ENCODE results near the gene COLEC11. TPM values are rescaled to one million over a fixed set of nuclear protein-coding genes. Genes with fewer than 3 reads are reported as not detected.

Gene COLEC11
- total RNA-seq, 2 experiments from 2014 or later: 1.7 TPM; not detected in 1

DNA sequence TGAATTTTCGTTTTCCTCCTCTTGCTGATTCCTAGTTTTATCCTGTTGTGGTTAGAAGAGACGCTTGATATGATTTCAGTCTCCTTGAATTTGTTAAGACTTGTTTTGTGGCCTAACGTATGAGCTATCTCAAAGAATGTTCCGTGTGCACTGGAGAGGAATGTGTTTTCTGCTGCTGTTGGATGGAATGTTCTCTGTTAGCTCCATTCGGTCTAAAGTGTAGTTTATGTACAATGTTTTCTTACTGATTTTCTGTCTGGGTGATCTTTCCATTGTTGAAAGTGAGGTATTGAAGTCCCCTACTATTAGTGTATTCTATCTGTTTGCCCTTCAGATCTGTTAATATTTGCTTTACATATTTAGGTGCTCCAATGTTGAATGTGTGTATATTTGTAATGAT lies 25.9 kb downstream of the COLEC11 start:
- no TSS peak for BruUV-seq (replicated peaks)

DNA sequence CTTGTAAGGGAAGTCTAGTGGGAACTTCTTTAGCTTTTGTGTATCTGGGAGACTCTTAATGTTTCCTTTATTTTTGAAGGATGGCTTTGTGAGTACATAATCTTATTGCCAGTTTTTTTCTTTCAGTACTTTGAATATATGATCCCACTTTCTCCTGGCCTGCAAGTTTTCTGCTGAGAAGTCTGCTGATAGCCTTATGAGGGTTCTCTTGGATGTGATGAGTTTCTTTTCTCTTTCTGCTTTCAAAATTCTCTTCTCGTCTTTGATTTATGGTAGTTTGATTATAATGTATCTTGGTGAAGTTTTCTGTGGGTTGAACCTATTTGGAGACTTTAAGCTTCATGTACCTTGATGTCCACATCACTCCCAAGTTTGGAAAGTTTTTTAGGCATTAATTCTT lies 28.1 kb downstream of the COLEC11 start:
- H3K4me1 ChIP-seq (ENCODE audit: insufficient read depth, low read length, poor library complexity, severe bottlenecking): no peaks in the 10 kb centered on the region
- H3K9me2 ChIP-seq (ENCODE audit: insufficient read depth, low read length): no peaks in the 10 kb centered on the region
- H3K79me2 ChIP-seq (ENCODE audit: insufficient read depth, low read depth, low read length): no peaks in the 10 kb centered on the region
- H3K27ac ChIP-seq (ENCODE audit: low read depth, low read length, poor library complexity, severe bottlenecking): no peak overlapping the region
- H3K9me3 ChIP-seq (ENCODE audit: low read length): no peaks in the 10 kb centered on the region
- POLR2A ChIA-PET: interaction anchor here (0.6 to 1.0 kb wide), 4 partner anchors 13 to 496 kb away, joined by 3 to 4 read pairs (median 3); no protein-coding TSS in a partner anchor
- no peaks in the 10 kb centered on the region for H4K20me1 ChIP-seq (ENCODE audit: insufficient read depth, low read length)
- no peaks in the 10 kb centered on the region for H3K36me3 ChIP-seq (ENCODE audit: insufficient read depth, low read length)
- no TSS peak for BruUV-seq (replicated peaks)
- no peak for DNase-seq (ENCODE audit: low spot score)
- H3K4me3 ChIP-seq (ENCODE audit: low read depth, low read length, poor library complexity, severe bottlenecking): no peak overlapping the region
- CTCF ChIA-PET (ENCODE audit: unreplicated experiment): no interaction called here
- TF ChIP-seq, protein P1, sequence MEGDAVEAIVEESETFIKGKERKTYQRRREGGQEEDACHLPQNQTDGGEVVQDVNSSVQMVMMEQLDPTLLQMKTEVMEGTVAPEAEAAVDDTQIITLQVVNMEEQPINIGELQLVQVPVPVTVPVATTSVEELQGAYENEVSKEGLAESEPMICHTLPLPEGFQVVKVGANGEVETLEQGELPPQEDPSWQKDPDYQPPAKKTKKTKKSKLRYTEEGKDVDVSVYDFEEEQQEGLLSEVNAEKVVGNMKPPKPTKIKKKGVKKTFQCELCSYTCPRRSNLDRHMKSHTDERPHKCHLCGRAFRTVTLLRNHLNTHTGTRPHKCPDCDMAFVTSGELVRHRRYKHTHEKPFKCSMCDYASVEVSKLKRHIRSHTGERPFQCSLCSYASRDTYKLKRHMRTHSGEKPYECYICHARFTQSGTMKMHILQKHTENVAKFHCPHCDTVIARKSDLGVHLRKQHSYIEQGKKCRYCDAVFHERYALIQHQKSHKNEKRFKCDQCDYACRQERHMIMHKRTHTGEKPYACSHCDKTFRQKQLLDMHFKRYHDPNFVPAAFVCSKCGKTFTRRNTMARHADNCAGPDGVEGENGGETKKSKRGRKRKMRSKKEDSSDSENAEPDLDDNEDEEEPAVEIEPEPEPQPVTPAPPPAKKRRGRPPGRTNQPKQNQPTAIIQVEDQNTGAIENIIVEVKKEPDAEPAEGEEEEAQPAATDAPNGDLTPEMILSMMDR (conservative IDR thresholded peaks at IDR 0.05; ENCODE audit: low read length): no peak
- no peak for TF ChIP-seq EZH2phosphoT487 (IDR thresholded peaks at IDR 0.05; ENCODE audit: borderline replicate concordance, low read depth, low read length)
- H2AFZ ChIP-seq (ENCODE audit: low read length): no peak overlapping the region
- intact Hi-C loops (cut with micrococcal nuclease; ENCODE audit: unreplicated experiment): no loop called here
- H3K4me2 ChIP-seq (ENCODE audit: low read length): no peak overlapping the region

More for the DNA sequence above, 25.9 kb downstream of the COLEC11 start:
- Histone ChIP-seq H3K79me2 (ENCODE audit: insufficient read depth, low read depth, low read length) (no peaks in the 10 kb centered on the region), H2AFZ (ENCODE audit: low read length) (no peak overlapping the region), H3K9me2 (ENCODE audit: insufficient read depth, low read length) (no peaks in the 10 kb centered on the region), H3K27ac (ENCODE audit: low read depth, low read length, poor library complexity, severe bottlenecking) (no peak overlapping the region), H4K20me1 (ENCODE audit: insufficient read depth, low read length) (no peaks in the 10 kb centered on the region), H3K4me3 (ENCODE audit: low read depth, low read length, poor library complexity, severe bottlenecking) (no peak overlapping the region), H3K4me1 (ENCODE audit: insufficient read depth, low read length, poor library complexity, severe bottlenecking) (no peaks in the 10 kb centered on the region), H3K36me3 (ENCODE audit: insufficient read depth, low read length) (no peaks in the 10 kb centered on the region), H3K9me3 (ENCODE audit: low read length) (no peaks in the 10 kb centered on the region), H3K4me2 (ENCODE audit: low read length) (no peak overlapping the region)
- no peak for TF ChIP-seq EZH2phosphoT487 (IDR thresholded peaks at IDR 0.05; ENCODE audit: borderline replicate concordance, low read depth, low read length)
- TF ChIP-seq, protein P1 (conservative IDR thresholded peaks at IDR 0.05; ENCODE audit: low read length): no peak
- CTCF ChIA-PET (ENCODE audit: unreplicated experiment): no interaction called here
- no peak for DNase-seq (ENCODE audit: low spot score)
- intact Hi-C loops (cut with micrococcal nuclease; ENCODE audit: unreplicated experiment): no loop called here
- POLR2A ChIA-PET: interaction anchor here (0.7 to 1.1 kb wide), 2 partner anchors 8 to 19 kb away, joined by 3 read pairs; no protein-coding TSS in a partner anchor

DNA sequence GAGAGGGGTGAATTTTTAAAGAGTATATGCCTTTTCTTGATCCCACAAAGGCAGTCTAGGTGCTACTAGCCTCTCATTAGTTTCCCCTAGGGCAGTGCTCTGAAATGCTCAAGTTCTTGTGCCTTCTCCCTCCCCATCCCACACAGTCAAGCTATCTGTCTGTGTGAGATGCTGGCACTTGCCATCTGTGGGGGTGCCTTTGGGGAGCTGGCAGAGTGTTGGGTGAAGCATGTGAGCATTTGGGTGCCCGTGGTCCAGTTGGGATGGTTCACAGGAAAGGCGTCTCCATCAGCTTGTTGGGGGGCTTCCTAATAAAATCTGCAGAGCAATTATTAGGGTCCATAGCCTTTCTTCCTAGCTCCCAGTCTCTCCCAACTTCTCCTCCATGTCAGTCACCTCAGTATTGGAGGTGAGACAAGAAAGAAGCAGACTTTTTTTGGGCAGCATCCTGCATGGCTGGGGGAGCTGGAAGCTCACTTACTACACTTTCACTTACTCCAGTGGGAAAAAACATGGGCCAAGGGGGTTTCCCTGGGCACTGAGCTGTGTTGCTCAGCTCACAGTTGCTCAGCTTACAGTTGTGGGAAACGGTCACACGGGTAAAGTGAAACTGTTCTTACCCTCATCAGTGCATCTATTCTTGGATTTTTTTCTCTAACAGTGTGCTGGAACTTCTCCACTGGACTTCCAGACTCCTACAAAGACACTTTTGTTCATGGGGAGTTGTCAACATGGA lies 29.3 kb downstream of the COLEC11 start:
- Histone ChIP-seq H3K79me2 (ENCODE audit: insufficient read depth, low read depth, low read length) (no peaks in the 10 kb centered on the region), H2AFZ (ENCODE audit: low read length) (no peak overlapping the region), H3K36me3 (ENCODE audit: insufficient read depth, low read length) (no peaks in the 10 kb centered on the region), H3K4me3 (ENCODE audit: low read depth, low read length, poor library complexity, severe bottlenecking) (no peak overlapping the region), H3K4me2 (ENCODE audit: low read length) (no peak overlapping the region), H3K9me2 (ENCODE audit: insufficient read depth, low read length) (no peaks in the 10 kb centered on the region), H3K27ac (ENCODE audit: low read depth, low read length, poor library complexity, severe bottlenecking) (no peak overlapping the region), H4K20me1 (ENCODE audit: insufficient read depth, low read length) (no peaks in the 10 kb centered on the region), H3K9me3 (ENCODE audit: low read length) (no peaks in the 10 kb centered on the region), H3K4me1 (ENCODE audit: insufficient read depth, low read length, poor library complexity, severe bottlenecking) (no peaks in the 10 kb centered on the region)
- no peak for TF ChIP-seq EZH2phosphoT487 (IDR thresholded peaks at IDR 0.05; ENCODE audit: borderline replicate concordance, low read depth, low read length)
- TF ChIP-seq, protein P1 (conservative IDR thresholded peaks at IDR 0.05; ENCODE audit: low read length): no peak
- no peak for DNase-seq (ENCODE audit: low spot score)
- intact Hi-C loops (cut with micrococcal nuclease; ENCODE audit: unreplicated experiment): no loop called here
- POLR2A ChIA-PET: interaction anchor here (1.0 to 1.3 kb wide), 2 partner anchors 23 to 28 kb away, joined by 3 to 5 read pairs; no protein-coding TSS in a partner anchor
- no TSS peak for BruUV-seq (replicated peaks)
- CTCF ChIA-PET (ENCODE audit: unreplicated experiment): interaction anchor here (0.6 kb wide), 1 partner anchor 26 kb away, joined by 3 read pairs; no protein-coding TSS in a partner anchor

Measured in OCI-LY7 (cell line).